Liver (tissue), 3 donors: ENCODE measurements around the gene GAN.

Experiments
- FOXA1 ChIP-seq: IDR thresholded peaks from 2 replicates; pipeline ENCODE4 v1.6.1; 2016; ENCODE audit warnings: antibody characterized with exemption
- GABPA ChIP-seq, 2 donors: IDR thresholded peaks in 1 of 2; conservative IDR thresholded peaks in 1 of 2; 2 replicates each; pipeline ENCODE4 v1.6.1; 2016; ENCODE audit warnings: antibody characterized with exemption in 2 of 2, mild to moderate bottlenecking in 1 of 2, moderate library complexity in 1 of 2
- RAD21 ChIP-seq, 2 donors: IDR thresholded peaks; 2 replicates each; pipeline ENCODE4 v1.6.1; 2016; ENCODE audit warnings: antibody characterized with exemption in 2 of 2, mild to moderate bottlenecking in 2 of 2
- SP1 ChIP-seq: IDR thresholded peaks from 2 replicates; pipeline ENCODE4 v1.6.1; 2018; ENCODE audit warnings: antibody characterized with exemption, mild to moderate bottlenecking
- YY1 ChIP-seq: IDR thresholded peaks from 2 replicates; pipeline ENCODE4 v1.6.1; 2016; ENCODE audit warnings: antibody characterized with exemption, mild to moderate bottlenecking
- TF ChIP-seq, protein P1 (sequence below): fragments of 150-350 bp; IDR thresholded peaks from 2 replicates; pipeline ENCODE4 v1.5.1; 2017; ENCODE audit warnings: improper control_type of control experiment, low read depth, low read length; ENCODE audit not compliant: missing input control
- TF ChIP-seq, protein P2 (sequence below): IDR thresholded peaks from 2 replicates; pipeline ENCODE4 v1.6.1; 2016; ENCODE audit warnings: antibody characterized with exemption, mild to moderate bottlenecking
- TF ChIP-seq, protein P3 (sequence below): IDR thresholded peaks from 2 replicates; pipeline ENCODE4 v1.6.1; 2016; ENCODE audit warnings: antibody characterized with exemption
- TF ChIP-seq, protein P4 (sequence below): IDR thresholded peaks from 2 replicates; pipeline ENCODE4 v1.6.1; 2016; ENCODE audit warnings: antibody characterized with exemption
- donor health status: healthy.
- donor health status: healthy.

DNA sequence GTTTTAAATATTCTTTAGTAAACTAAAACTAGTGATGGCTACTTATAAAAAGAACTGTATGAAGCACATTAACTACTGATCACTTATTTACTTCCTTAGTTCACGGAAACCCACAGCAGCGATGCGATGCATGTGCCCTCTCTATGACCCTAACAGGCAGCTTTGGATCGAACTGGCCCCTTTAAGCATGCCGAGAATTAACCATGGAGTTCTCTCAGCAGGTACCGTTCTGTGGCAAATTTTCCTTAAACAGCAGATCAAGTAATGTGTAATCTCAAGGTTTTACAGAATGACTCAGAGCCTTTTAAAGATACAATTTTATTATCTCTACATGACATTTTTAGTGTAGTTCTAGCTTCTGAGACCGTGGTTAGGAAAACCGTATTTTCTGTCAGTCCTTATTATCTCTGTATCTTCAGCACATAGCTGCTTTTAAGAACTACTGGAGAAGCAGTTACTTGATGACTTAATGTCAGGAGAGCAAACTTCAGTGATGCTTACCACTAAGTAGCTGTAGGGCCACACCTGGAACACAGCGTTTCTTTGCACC is 43.0 kb downstream of the GAN start:
- TF ChIP-seq GABPA (IDR thresholded peaks at IDR 0.05 in 1 of 2, conservative IDR thresholded peaks at IDR 0.05 in 1 of 2) (no peak), RAD21 (IDR thresholded peaks at IDR 0.05) (no peak), YY1 (no peak), SP1 (no peak), FOXA1 (no peak)
- TF ChIP-seq, protein P1, sequence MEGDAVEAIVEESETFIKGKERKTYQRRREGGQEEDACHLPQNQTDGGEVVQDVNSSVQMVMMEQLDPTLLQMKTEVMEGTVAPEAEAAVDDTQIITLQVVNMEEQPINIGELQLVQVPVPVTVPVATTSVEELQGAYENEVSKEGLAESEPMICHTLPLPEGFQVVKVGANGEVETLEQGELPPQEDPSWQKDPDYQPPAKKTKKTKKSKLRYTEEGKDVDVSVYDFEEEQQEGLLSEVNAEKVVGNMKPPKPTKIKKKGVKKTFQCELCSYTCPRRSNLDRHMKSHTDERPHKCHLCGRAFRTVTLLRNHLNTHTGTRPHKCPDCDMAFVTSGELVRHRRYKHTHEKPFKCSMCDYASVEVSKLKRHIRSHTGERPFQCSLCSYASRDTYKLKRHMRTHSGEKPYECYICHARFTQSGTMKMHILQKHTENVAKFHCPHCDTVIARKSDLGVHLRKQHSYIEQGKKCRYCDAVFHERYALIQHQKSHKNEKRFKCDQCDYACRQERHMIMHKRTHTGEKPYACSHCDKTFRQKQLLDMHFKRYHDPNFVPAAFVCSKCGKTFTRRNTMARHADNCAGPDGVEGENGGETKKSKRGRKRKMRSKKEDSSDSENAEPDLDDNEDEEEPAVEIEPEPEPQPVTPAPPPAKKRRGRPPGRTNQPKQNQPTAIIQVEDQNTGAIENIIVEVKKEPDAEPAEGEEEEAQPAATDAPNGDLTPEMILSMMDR: no peak
- TF ChIP-seq, protein P2, sequence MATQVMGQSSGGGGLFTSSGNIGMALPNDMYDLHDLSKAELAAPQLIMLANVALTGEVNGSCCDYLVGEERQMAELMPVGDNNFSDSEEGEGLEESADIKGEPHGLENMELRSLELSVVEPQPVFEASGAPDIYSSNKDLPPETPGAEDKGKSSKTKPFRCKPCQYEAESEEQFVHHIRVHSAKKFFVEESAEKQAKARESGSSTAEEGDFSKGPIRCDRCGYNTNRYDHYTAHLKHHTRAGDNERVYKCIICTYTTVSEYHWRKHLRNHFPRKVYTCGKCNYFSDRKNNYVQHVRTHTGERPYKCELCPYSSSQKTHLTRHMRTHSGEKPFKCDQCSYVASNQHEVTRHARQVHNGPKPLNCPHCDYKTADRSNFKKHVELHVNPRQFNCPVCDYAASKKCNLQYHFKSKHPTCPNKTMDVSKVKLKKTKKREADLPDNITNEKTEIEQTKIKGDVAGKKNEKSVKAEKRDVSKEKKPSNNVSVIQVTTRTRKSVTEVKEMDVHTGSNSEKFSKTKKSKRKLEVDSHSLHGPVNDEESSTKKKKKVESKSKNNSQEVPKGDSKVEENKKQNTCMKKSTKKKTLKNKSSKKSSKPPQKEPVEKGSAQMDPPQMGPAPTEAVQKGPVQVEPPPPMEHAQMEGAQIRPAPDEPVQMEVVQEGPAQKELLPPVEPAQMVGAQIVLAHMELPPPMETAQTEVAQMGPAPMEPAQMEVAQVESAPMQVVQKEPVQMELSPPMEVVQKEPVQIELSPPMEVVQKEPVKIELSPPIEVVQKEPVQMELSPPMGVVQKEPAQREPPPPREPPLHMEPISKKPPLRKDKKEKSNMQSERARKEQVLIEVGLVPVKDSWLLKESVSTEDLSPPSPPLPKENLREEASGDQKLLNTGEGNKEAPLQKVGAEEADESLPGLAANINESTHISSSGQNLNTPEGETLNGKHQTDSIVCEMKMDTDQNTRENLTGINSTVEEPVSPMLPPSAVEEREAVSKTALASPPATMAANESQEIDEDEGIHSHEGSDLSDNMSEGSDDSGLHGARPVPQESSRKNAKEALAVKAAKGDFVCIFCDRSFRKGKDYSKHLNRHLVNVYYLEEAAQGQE: no peak
- TF ChIP-seq, protein P3, sequence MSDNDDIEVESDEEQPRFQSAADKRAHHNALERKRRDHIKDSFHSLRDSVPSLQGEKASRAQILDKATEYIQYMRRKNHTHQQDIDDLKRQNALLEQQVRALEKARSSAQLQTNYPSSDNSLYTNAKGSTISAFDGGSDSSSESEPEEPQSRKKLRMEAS: no peak
- TF ChIP-seq, protein P4, sequence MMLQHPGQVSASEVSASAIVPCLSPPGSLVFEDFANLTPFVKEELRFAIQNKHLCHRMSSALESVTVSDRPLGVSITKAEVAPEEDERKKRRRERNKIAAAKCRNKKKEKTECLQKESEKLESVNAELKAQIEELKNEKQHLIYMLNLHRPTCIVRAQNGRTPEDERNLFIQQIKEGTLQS: no peak
